Measurements from ENCODE around the gene LCE7A. TPM values are rescaled to one million over a fixed set of nuclear protein-coding genes. Genes with fewer than 3 reads are reported as not detected.

The LCE7A gene
- total RNA-seq, 1 donor from 2014 or later = not detected

GRCh38 chr1:152817309-152817708 lies 42.5 kb upstream of the LCE7A start:
- Histone ChIP-seq H3F3A (ENCODE audit: low read depth) (no peaks in the 10 kb centered on the region), H3K79me2 (ENCODE audit: low read depth) (no peaks in the 10 kb centered on the region), H2AFZ (replicated peaks) (no peak overlapping the region), H3K27ac (no peak overlapping the region), H3K9me3 (ENCODE audit: low read depth) (peaks cover 31% of the 10 kb centered on the region), H3K4me1 (no peaks in the 10 kb centered on the region), H3K36me3 (no peaks in the 10 kb centered on the region), H4K20me1 (ENCODE audit: low read depth) (no peaks in the 10 kb centered on the region), H3K9ac (no peak overlapping the region), H3K4me3 (no peak overlapping the region), H3K27me3 (no peaks in the 10 kb centered on the region), H3K4me2 (no peak overlapping the region)
- no peak for TF ChIP-seq EZH2 (IDR thresholded peaks at IDR 0.05)
- no peak for TF ChIP-seq CTCF (IDR thresholded peaks at IDR 0.05)
- TF ChIP-seq EZH2phosphoT487 (IDR thresholded peaks at IDR 0.05) = no peak
- Mint-ChIP-seq H3K36me3 (no peaks in the 10 kb centered on the region), H3K27me3 (ENCODE audit: insufficient read depth, low read depth) (no peaks in the 10 kb centered on the region), H3K27ac (no peak overlapping the region), H3K9me3 (peaks cover 11% of the 10 kb centered on the region), H3K4me3 (no peak overlapping the region), H3K4me1 (no peaks in the 10 kb centered on the region)
- no peak for DNase-seq (ENCODE audit: low spot score)

GRCh38 chr1:152823294-152823693 lies 36.5 kb upstream of the LCE7A start:
- no peak overlapping the region for H3K4me3 ChIP-seq
- H3F3A ChIP-seq (ENCODE audit: low read depth) = no peaks in the 10 kb centered on the region
- H3K36me3 Mint-ChIP-seq = no peaks in the 10 kb centered on the region
- H3K36me3 ChIP-seq = no peaks in the 10 kb centered on the region
- H3K4me3 Mint-ChIP-seq = no peak overlapping the region
- peaks cover 24% of the 10 kb centered on the region for H3K9me3 ChIP-seq (ENCODE audit: low read depth)
- H4K20me1 ChIP-seq (ENCODE audit: low read depth) = no peaks in the 10 kb centered on the region
- H3K4me2 ChIP-seq = no peak overlapping the region
- no peak overlapping the region for H3K27ac ChIP-seq
- H3K4me1 ChIP-seq = no peaks in the 10 kb centered on the region
- H3K27me3 ChIP-seq = no peaks in the 10 kb centered on the region
- no peaks in the 10 kb centered on the region for H3K27me3 Mint-ChIP-seq (ENCODE audit: insufficient read depth, low read depth)
- H3K9me3 Mint-ChIP-seq = peaks cover 11% of the 10 kb centered on the region
- no peak overlapping the region for H2AFZ ChIP-seq (replicated peaks)
- no peaks in the 10 kb centered on the region for H3K79me2 ChIP-seq (ENCODE audit: low read depth)
- DNase-seq (ENCODE audit: low spot score) = no peak
- no peaks in the 10 kb centered on the region for H3K4me1 Mint-ChIP-seq
- H3K27ac Mint-ChIP-seq = no peak overlapping the region
- no peak for TF ChIP-seq EZH2 (IDR thresholded peaks at IDR 0.05)
- no peak for TF ChIP-seq EZH2phosphoT487 (IDR thresholded peaks at IDR 0.05)
- no peak for TF ChIP-seq CTCF (IDR thresholded peaks at IDR 0.05)
- H3K9ac ChIP-seq = no peak overlapping the region

DNA sequence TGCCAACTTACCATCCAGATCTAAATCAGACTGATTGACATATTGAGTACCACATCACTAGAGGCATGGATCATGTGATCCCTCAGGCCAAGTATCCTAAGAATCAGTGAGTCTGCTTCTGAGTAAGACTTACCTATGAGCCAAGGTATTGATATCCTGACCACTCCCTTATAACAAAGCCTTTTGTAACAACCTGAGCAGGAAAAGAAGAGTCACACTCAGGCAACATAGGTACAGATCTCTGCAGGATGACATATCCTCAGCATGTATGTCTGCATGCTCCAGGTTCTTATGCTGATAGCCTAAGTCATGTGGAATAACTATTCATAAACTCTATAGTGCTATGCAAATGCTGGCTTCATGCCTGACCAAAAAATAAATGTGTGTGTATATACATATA lies 34.8 kb upstream of the LCE7A start:
- no peak overlapping the region for H3K27ac ChIP-seq
- no peaks in the 10 kb centered on the region for H3K79me2 ChIP-seq (ENCODE audit: low read depth)
- DNase-seq (ENCODE audit: low spot score) = no peak
- no peaks in the 10 kb centered on the region for H4K20me1 ChIP-seq (ENCODE audit: low read depth)
- Mint-ChIP-seq H3K4me3 (no peak overlapping the region), H3K27ac (no peak overlapping the region), H3K27me3 (ENCODE audit: insufficient read depth, low read depth) (no peaks in the 10 kb centered on the region), H3K9me3 (peaks cover 6% of the 10 kb centered on the region), H3K4me1 (no peaks in the 10 kb centered on the region), H3K36me3 (no peaks in the 10 kb centered on the region)
- H3K27me3 ChIP-seq = no peaks in the 10 kb centered on the region
- peaks cover 24% of the 10 kb centered on the region for H3K9me3 ChIP-seq (ENCODE audit: low read depth)
- TF ChIP-seq CTCF (IDR thresholded peaks at IDR 0.05) (no peak), EZH2phosphoT487 (IDR thresholded peaks at IDR 0.05) (no peak), EZH2 (IDR thresholded peaks at IDR 0.05) (no peak)
- H3K4me3 ChIP-seq = no peak overlapping the region
- H3K36me3 ChIP-seq = no peaks in the 10 kb centered on the region
- no peaks in the 10 kb centered on the region for H3F3A ChIP-seq (ENCODE audit: low read depth)
- H2AFZ ChIP-seq (replicated peaks) = no peak overlapping the region
- H3K4me1 ChIP-seq = no peaks in the 10 kb centered on the region
- H3K9ac ChIP-seq = no peak overlapping the region
- H3K4me2 ChIP-seq = no peak overlapping the region

All from neural progenitor cell (in vitro differentiated cells).